HepG2 (cell line): ENCODE measurements around the gene SAE1. TPM values are rescaled to one million over a fixed set of nuclear protein-coding genes. Genes with fewer than 3 reads are reported as not detected.
A peak's percentile ranks its signal among the peaks of the same experiment; 100 is the strongest.

Experiments used
- AFF4 ChIP-seq: sonication (generic); formaldehyde crosslinking; IDR thresholded peaks from 2 replicates; pipeline ENCODE4 v1.4.0; 2020; ENCODE audit warnings: missing genetic modification reagents
- ARID4A ChIP-seq: sonication (generic); formaldehyde crosslinking; IDR thresholded peaks from 2 replicates; pipeline ENCODE4 v1.5.0; 2020; ENCODE audit warnings: mild to moderate bottlenecking, missing genetic modification reagents, borderline replicate concordance
- ETS1 ChIP-seq: sonication (generic); formaldehyde crosslinking; IDR thresholded peaks from 2 replicates; pipeline ENCODE4 v1.4.0; 2020; ENCODE audit warnings: missing genetic modification reagents
- NFIB ChIP-seq: sonication (generic); formaldehyde crosslinking; IDR thresholded peaks from 2 replicates; pipeline ENCODE4 v1.9.0; 2021; ENCODE audit warnings: missing genetic modification reagents, mild to moderate bottlenecking, borderline replicate concordance
- PLSCR1 ChIP-seq: sonication (generic); formaldehyde crosslinking; IDR thresholded peaks from 2 replicates; pipeline ENCODE4 v1.5.0; 2020; ENCODE audit warnings: missing genetic modification reagents, mild to moderate bottlenecking, borderline replicate concordance
- RBM39 ChIP-seq: fragments of 200-400 bp; formaldehyde crosslinking; IDR thresholded peaks from one replicate; pipeline ENCODE4 v1.6.1; 2018; ENCODE audit warnings: antibody characterized with exemption, mild to moderate bottlenecking, low read depth, low read length; ENCODE audit not compliant: poor library complexity, severe bottlenecking
- TCF7 ChIP-seq: sonication (generic); IDR thresholded peaks from 2 replicates; pipeline ENCODE4 v1.6.1; 2016; ENCODE audit warnings: antibody characterized with exemption, low read depth
- TP53 ChIP-seq: sonication (generic); formaldehyde crosslinking; conservative IDR thresholded peaks from 2 replicates; pipeline ENCODE4 v1.4.0; 2020; ENCODE audit warnings: missing genetic modification reagents
- ZNF205 ChIP-seq: IDR thresholded peaks from 2 replicates; pipeline ENCODE4 v1.6.1; 2018; ENCODE audit warnings: missing biosample characterization, missing genetic modification reagents
- ZNF282 ChIP-seq: fragments of 450-650 bp; IDR thresholded peaks from 2 replicates; pipeline ENCODE4 v1.6.1; 2018; ENCODE audit not compliant: partially characterized antibody
- ZNF747 ChIP-seq: sonication (generic); formaldehyde crosslinking; IDR thresholded peaks from 2 replicates; pipeline ENCODE4 v1.8.1; 2023; ENCODE audit warnings: missing genetic modification reagents, mild to moderate bottlenecking, borderline replicate concordance
- ZNF75D ChIP-seq: sonication (generic); formaldehyde crosslinking; IDR thresholded peaks from 2 replicates; pipeline ENCODE4 v1.8.1; 2023; ENCODE audit warnings: missing genetic modification reagents, mild to moderate bottlenecking, borderline replicate concordance
- polyA plus RNA-seq, 8 experiments: library from polyadenylated mRNA; depleted of rRNA in 3 of 8; stranded (reverse) in 7 of 8; unstranded in 1 of 8; fragments of >200 nt; fragmentation: Illumina TruSeq in 4 of 8; extraction: Trizol in 4 of 8; gene quantifications; 2 replicates each; pipeline versions ENCODE4 v1.2.1 to v1.2.3, GENCODE V29; 2011 to 2016; ENCODE audit warnings: low read depth in 4 of 8, missing spikeins in 1 of 8, mixed read lengths in 1 of 8; ENCODE audit not compliant: insufficient read depth in 1 of 8
- total RNA-seq, 5 experiments: library from RNA; depleted of rRNA; stranded (reverse); fragments of >200 nt; fragmentation: Illumina TruSeq; extraction: Trizol; gene quantifications; 2 replicates each; pipeline ENCODE4 v1.2.3, GENCODE V29; 2016; ENCODE audit warnings: low read depth in 1 of 5
- TF ChIP-seq, protein P1 (sequence below): sonication (generic); formaldehyde crosslinking; IDR thresholded peaks from 2 replicates; pipeline ENCODE4 v1.5.1; 2020; ENCODE audit warnings: missing genetic modification reagents, mild to moderate bottlenecking, borderline replicate concordance
- TF ChIP-seq, protein P2 (sequence below): sonication (generic); formaldehyde crosslinking; IDR thresholded peaks from 2 replicates; pipeline ENCODE4; 2020; ENCODE audit warnings: missing genetic modification reagents, mild to moderate bottlenecking, borderline replicate concordance

The SAE1 gene
- total and polyA plus RNA-seq, 2 of the 13 experiments (the other 11 are each of a cell fraction or from before 2014, with no cell fraction given): 87.6 to 197 TPM

DNA sequence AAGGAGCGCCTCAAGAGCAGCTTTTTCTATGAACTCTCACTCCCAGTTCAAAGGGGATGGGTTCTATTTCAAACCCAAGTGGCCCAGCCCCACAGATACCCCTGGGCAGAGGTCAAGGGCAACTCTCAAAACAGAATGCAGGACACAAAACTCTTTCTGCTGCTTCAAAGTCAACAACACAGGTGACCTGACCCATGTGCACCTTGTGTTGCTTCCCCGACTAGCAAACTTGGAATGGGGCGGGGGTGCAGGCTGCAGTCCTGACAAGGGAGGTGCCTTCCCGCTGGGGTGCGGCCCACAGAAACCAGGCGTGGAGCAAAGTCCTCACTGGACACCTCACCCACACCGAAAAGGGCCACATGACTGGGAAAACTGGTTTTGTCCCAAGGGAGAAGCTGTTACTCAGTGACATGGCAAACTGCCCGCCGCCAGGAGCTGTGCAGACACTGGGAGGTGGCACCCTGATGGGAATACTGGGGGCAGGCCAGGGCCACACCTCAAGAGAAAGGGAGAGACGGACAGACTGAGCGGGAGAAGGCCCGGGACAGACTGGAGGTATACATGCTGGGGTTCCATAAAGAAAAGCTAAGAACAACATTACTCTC, 34.4 kb upstream of the SAE1 start (continued):
- TF ChIP-seq, protein P1, sequence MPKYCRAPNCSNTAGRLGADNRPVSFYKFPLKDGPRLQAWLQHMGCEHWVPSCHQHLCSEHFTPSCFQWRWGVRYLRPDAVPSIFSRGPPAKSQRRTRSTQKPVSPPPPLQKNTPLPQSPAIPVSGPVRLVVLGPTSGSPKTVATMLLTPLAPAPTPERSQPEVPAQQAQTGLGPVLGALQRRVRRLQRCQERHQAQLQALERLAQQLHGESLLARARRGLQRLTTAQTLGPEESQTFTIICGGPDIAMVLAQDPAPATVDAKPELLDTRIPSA (CRISPR knock-in tag): no peak
- TF ChIP-seq, protein P2, sequence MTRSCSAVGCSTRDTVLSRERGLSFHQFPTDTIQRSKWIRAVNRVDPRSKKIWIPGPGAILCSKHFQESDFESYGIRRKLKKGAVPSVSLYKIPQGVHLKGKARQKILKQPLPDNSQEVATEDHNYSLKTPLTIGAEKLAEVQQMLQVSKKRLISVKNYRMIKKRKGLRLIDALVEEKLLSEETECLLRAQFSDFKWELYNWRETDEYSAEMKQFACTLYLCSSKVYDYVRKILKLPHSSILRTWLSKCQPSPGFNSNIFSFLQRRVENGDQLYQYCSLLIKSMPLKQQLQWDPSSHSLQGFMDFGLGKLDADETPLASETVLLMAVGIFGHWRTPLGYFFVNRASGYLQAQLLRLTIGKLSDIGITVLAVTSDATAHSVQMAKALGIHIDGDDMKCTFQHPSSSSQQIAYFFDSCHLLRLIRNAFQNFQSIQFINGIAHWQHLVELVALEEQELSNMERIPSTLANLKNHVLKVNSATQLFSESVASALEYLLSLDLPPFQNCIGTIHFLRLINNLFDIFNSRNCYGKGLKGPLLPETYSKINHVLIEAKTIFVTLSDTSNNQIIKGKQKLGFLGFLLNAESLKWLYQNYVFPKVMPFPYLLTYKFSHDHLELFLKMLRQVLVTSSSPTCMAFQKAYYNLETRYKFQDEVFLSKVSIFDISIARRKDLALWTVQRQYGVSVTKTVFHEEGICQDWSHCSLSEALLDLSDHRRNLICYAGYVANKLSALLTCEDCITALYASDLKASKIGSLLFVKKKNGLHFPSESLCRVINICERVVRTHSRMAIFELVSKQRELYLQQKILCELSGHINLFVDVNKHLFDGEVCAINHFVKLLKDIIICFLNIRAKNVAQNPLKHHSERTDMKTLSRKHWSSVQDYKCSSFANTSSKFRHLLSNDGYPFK (CRISPR knock-in tag): peak; percentile 23; the same call in 1 of the 2 replicates
- TF ChIP-seq ETS1 (CRISPR knock-in tag): no peak
- no peak for TF ChIP-seq PLSCR1 (CRISPR knock-in tag)
- TF ChIP-seq ZNF747: peak; percentile 74; the same call in 1 of the 2 replicates
- peak; percentile 86; the same call in 1 of the 2 replicates for TF ChIP-seq ARID4A (CRISPR knock-in tag)
- TF ChIP-seq AFF4 (CRISPR knock-in tag): peak; percentile 56; the same call in 1 of the 2 replicates
- no peak for TF ChIP-seq NFIB (CRISPR knock-in tag)
- TF ChIP-seq ZNF205 (CRISPR knock-in tag): peak; percentile 89
- TF ChIP-seq RBM39: no peak
- no peak for TF ChIP-seq ZNF282
- TF ChIP-seq TP53: no peak
- no peak for TF ChIP-seq ZNF75D (CRISPR knock-in tag)
- TF ChIP-seq TCF7: peak; percentile 77
